ENCODE data around the gene TCERG1L.

DNA sequence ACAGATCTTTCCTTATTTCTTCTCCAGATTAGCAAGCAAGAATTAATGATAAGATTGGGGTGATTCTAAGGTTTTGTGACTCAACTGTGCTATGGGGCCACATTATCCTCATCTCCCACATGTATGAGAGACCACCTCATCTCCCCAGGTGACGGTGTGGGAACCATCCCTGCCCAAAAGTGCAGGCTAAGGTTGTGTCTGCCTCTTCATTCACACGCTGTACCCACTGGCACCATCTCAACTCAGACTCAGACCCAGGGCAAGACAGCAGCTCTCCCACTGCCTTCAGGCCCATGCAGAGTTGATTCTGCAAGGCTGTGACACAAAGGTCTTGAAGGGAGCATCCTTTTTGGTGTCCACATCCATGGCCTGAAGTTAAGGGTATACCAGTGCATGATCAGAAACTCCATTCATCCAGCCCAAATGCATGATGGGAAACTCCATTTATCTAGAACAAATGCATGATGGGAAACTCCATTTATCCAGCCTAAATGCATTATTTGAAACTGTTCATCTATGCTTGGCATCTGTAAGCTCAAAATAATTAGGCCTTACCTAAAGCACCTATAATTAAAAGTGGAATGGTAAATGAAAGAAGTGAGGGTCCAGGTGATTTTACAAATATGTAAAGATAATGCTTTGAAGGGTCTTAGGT lies 99.4 kb downstream of the TCERG1L start:
- TF ChIP-seq, protein P1, sequence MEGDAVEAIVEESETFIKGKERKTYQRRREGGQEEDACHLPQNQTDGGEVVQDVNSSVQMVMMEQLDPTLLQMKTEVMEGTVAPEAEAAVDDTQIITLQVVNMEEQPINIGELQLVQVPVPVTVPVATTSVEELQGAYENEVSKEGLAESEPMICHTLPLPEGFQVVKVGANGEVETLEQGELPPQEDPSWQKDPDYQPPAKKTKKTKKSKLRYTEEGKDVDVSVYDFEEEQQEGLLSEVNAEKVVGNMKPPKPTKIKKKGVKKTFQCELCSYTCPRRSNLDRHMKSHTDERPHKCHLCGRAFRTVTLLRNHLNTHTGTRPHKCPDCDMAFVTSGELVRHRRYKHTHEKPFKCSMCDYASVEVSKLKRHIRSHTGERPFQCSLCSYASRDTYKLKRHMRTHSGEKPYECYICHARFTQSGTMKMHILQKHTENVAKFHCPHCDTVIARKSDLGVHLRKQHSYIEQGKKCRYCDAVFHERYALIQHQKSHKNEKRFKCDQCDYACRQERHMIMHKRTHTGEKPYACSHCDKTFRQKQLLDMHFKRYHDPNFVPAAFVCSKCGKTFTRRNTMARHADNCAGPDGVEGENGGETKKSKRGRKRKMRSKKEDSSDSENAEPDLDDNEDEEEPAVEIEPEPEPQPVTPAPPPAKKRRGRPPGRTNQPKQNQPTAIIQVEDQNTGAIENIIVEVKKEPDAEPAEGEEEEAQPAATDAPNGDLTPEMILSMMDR (IDR thresholded peaks at IDR 0.05), result no peak
- no peak for TF ChIP-seq POLR2A (IDR thresholded peaks at IDR 0.05)
